AG04450 (cell line): Measurements from ENCODE around the gene TMEM215. TPM values are rescaled to one million over a fixed set of nuclear protein-coding genes. Genes with fewer than 3 reads are reported as not detected.
"Not testable (repeated sequence)": the region's sequence is repeated elsewhere in the genome, so short reads cannot be mapped to it uniquely, and the experiment has no call there.

Experiments used
- CTCF ChIA-PET: fragments of 300-600, 350-600 bp; formaldehyde crosslinking; extraction: SDS; loops from one replicate; lab custom pipeline; 2022; ENCODE audit warnings: antibody characterized with exemption, inconsistent platforms; lab: Charles Lee
- POLR2A ChIA-PET: fragments of 350-600 bp; formaldehyde crosslinking; extraction: SDS; loops from one replicate; lab custom pipeline; 2021; ENCODE audit warnings: antibody characterized with exemption, inconsistent platforms; lab: Yijun Ruan, JAX
- DNase-seq: peaks from one replicate; pipeline ENCODE4 v3.0.0-alpha.2; 2011; ENCODE audit warnings: low read depth, low spot score
- H3K27ac ChIP-seq: one replicate; pipeline ENCODE4 v1.5.1; 2012; ENCODE audit warnings: low read depth, low read length, control low read depth
- H3K27me3 ChIP-seq: one replicate; pipeline ENCODE4 v1.6.0; 2012; ENCODE audit warnings: low read length; ENCODE audit not compliant: control insufficient read depth, insufficient read depth
- H3K4me3 ChIP-seq: 2 replicates; pipeline ENCODE4 v1.5.1; 2011; ENCODE audit warnings: mild to moderate bottlenecking, low read depth, low read length, control low read depth
- H3K9me3 ChIP-seq: 2 replicates; pipeline ENCODE4 v1.5.1; 2012; ENCODE audit warnings: low read length; ENCODE audit not compliant: control insufficient read depth, insufficient read depth
- CTCF ChIP-seq: IDR thresholded peaks from 2 replicates; pipeline ENCODE4 v1.5.1; 2011; ENCODE audit warnings: low read depth, low read length, control low read depth, inconsistent platforms
- polyA plus RNA-seq: library from polyadenylated mRNA; depleted of rRNA; stranded (reverse); fragments of >200 nt; gene quantifications from 2 replicates; pipeline ENCODE4 v1.2.3, GENCODE V29; 2011

The TMEM215 gene
- polyA plus RNA-seq, 1 experiment: not detected

- ChIA-PET POLR2A (no interaction called here), CTCF (no interaction called here)
- DNase-seq: no peak
- Histone ChIP-seq H3K27ac (no peak overlapping the region), H3K9me3 (no peaks in the 10 kb centered on the region), H3K27me3 (no peaks in the 10 kb centered on the region), H3K4me3 (no peak overlapping the region)
- TF ChIP-seq CTCF: no peak
Observed at GRCh38 chr9:32775283-32775682, 8.1 kb upstream of the TMEM215 start.

- POLR2A ChIA-PET: no interaction called here
- Histone ChIP-seq H3K27ac (no peak overlapping the region), H3K27me3 (no peaks in the 10 kb centered on the region), H3K4me3 (no peak overlapping the region), H3K9me3 (no peaks in the 10 kb centered on the region)
- DNase-seq: no peak
- CTCF ChIA-PET: no interaction called here
- TF ChIP-seq CTCF: no peak
Observed at GRCh38 chr9:32776201-32776600, 7.1 kb upstream of the TMEM215 start.

GRCh38 chr9:32782476-32783167 is 718 bp upstream of the TMEM215 start:
- H3K4me3 ChIP-seq: no peak overlapping the region
- POLR2A ChIA-PET: no interaction called here
- CTCF ChIA-PET: no interaction called here
- TF ChIP-seq CTCF: no peak
- DNase-seq: no peak
- no peak overlapping the region for H3K27ac ChIP-seq
- H3K27me3 ChIP-seq: peaks cover 24% of the 10 kb centered on the region
- no peaks in the 10 kb centered on the region for H3K9me3 ChIP-seq

- Histone ChIP-seq H3K4me3 (no peak overlapping the region), H3K9me3 (no peaks in the 10 kb centered on the region), H3K27me3 (peaks cover 12% of the 10 kb centered on the region), H3K27ac (no peak overlapping the region)
- CTCF ChIA-PET: no interaction called here
- POLR2A ChIA-PET: no interaction called here
- TF ChIP-seq CTCF: no peak
- no peak for DNase-seq
Observed at GRCh38 chr9:32787816-32788215, 4.5 kb downstream of the TMEM215 start.

GRCh38 chr9:32796015-32796414 is 12.7 kb downstream of the TMEM215 start:
- POLR2A ChIA-PET, H3K4me3 ChIP-seq, H3K9me3 ChIP-seq, H3K27me3 ChIP-seq, DNase-seq, CTCF ChIA-PET, H3K27ac ChIP-seq: not testable (repeated sequence)

- Histone ChIP-seq H3K27ac (no peak overlapping the region), H3K27me3 (no peaks in the 10 kb centered on the region), H3K4me3 (no peak overlapping the region), H3K9me3 (no peaks in the 10 kb centered on the region)
- TF ChIP-seq CTCF: no peak
- ChIA-PET POLR2A (no interaction called here), CTCF (no interaction called here)
- no peak for DNase-seq
Observed at GRCh38 chr9:32801530-32801929, 18.2 kb downstream of the TMEM215 start.
